WI38 (cell line): ENCODE measurements around the gene COL6A2.

Experiments
- H3K4me3 ChIP-seq: 2 replicates; pipeline ENCODE4 v1.5.1; 2011; ENCODE audit warnings: low read depth, mild to moderate bottlenecking, control low read depth, low read length
- CTCF ChIP-seq: IDR thresholded peaks from 2 replicates; pipeline ENCODE4 v1.5.1; 2012; ENCODE audit warnings: low read depth, mild to moderate bottlenecking, control low read depth, low read length

The COL6A2 gene

GRCh38 chr21:46118316-46119143 is 20.6 kb downstream of the COL6A2 start:
- TF ChIP-seq CTCF = no peak
- H3K4me3 ChIP-seq = no peak overlapping the region

GRCh38 chr21:46119144-46119636 is 21.3 kb downstream of the COL6A2 start:
- H3K4me3 ChIP-seq = no peak overlapping the region
- TF ChIP-seq CTCF = no peak

DNA sequence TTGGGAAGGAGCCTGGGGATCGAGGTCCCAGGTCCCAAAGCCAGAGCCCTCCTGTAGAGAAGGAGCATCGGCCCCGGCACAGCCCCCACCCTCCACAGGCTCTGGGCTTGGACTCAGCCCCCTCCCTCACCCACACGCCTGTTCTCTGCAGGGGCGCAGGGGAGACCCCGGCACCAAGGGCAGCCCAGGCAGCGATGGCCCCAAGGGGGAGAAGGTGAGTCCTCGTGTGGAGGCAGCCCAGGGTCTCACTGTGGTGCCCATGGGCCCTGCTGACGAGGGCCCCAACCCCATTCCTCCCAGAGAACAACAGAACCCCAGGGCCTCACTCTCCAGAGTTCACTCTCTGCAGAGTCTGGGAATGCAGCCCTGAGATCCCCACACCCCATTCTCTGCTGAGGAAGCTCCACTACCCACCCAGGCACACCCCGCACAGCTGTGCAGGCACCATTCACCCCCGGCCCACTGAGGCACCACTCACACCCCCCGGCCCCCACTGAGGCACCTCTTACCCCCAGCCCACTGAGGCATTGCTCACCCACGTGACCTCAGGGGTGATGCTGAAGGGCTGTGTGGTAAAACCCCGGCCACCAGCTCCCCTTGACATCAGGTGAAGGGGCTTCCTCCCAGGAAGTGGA is 21.8 kb downstream of the COL6A2 start:
- no peak overlapping the region for H3K4me3 ChIP-seq
- no peak for TF ChIP-seq CTCF

DNA sequence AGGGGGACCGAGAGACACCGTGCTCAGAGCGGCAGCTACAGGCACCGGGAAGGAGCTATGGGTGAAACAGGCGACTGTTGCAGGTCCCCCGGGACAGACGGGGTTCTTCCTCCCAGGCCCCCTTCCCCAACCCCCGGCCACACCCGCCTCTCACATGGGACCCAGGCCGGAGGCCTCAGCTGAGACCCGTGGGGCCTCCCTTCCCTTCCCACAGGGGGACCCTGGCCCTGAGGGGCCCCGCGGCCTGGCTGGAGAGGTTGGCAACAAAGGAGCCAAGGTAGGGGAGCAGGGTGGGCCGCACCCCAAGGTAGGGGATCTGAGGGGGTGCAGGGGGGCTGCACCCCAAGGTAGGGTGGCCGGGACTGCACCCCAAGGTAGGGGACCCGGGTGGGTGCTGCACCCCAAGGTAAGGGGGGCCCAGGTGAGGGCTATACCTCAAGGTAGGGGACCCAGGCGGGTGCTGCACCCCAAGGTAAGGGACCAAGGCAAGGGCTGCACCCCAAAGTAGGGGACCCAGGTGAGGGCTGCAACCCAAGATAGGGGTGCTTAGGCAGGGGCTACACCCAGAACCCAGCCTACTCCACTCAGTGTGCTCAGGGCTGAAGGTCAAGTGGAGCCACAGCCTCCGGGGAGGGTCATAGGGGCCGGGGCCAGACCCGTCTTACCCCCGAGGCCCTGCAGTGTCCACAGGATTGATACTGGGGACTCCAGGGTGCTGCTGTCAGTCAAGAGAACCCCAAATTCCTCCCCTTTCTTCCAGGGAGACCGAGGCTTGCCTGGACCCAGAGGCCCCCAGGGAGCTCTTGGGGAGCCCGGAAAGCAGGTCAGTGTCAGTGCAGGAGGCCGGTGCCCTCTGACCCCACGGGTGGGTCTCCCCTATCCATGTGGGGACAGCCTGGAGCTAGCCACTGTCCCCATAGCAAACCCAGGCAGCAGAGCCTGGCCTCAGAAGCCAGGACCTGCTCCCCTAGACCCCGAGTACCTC is 22.7 kb downstream of the COL6A2 start:
- TF ChIP-seq CTCF = no peak

GRCh38 chr21:46121286-46122221 is 23.6 kb downstream of the COL6A2 start:
- no peak for TF ChIP-seq CTCF
- no peak overlapping the region for H3K4me3 ChIP-seq

More for the DNA sequence above, 22.7 kb downstream of the COL6A2 start:
- no peak overlapping the region for H3K4me3 ChIP-seq

DNA sequence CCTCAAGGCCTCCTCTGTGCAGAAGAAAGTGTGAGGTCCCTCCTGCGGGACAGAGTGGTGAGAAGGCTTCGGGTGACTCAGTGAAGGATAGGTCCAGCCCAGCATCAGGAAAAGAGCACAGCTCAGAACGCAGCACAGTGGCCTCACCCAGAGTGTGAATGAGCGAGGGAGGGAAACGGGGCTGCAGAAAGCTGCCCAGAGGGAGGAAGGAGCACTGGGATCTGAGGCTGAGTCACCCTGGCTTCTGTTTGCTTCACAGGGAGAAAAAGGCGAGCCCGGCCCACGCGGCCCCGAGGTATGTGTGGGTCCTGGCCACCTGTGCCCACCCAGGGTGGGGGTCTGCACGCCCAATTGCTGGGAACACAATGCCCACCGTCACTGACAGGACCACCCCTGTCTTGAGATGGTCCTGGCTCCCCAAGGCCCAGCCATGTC is 24.3 kb downstream of the COL6A2 start:
- H3K4me3 ChIP-seq = no peak overlapping the region
- TF ChIP-seq CTCF = no peak
